Measurements from ENCODE around the gene DTNB. TPM values are rescaled to one million over a fixed set of nuclear protein-coding genes. Genes with fewer than 3 reads are reported as not detected.
A peak's percentile ranks its signal among the peaks of the same experiment; 100 is the strongest.

The DTNB gene
- total and polyA plus RNA-seq, 9 donors = 8.0 to 24.9 (median 17.5) TPM

DNA sequence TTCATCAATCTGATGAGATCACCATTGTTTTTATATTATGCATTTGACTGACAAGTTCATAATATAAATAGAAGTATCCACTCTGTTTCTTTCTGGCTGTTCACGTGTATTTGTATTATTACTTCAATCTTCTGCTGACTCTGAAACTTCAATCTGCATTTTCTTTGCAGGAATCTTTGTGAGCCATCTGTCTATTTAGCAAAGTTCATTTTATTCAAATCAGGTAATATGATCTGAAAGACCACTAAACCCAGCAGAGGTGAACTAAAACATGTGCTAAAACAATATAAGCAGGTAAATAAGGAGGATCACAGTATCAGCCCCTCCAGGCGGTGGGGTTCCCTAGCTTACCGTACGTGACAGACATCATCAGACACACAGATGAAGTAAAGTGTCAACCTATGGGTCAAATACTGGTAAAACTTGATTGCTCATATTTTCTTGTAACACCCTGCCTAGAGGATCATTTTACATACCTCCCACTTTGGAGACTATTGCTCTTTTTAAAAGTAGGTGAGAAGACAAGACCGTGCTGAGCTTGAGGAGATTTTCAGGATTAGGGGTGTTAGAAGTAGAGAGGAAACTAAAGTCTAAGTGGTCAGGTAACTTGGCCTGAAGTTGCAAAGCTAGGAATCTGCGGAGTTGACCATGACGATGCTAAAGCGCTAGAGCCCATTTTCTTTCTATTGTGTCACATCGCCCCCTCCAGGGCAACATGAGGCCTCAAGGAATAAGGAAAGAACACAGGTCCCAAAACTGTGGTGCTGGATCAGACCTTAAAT, 9.0 kb downstream of the DTNB start:
- Histone ChIP-seq H3K4me3 (no peak overlapping the region), H3K36me3 (no peaks in the 10 kb centered on the region), H3K9me3 (no peaks in the 10 kb centered on the region), H3K27ac (no peak overlapping the region), H3K4me1 (ENCODE audit: insufficient read depth) (peaks cover 5% of the 10 kb centered on the region), H3K27me3 (no peaks in the 10 kb centered on the region)
- DNase-seq = peak; percentile 56 to 72 (median 66)
- intact Hi-C loops (cut with DNase I) = loop anchor here in 2 of 4 donors (10.0 kb wide), 2 partner anchors 50 to 60 kb away; no protein-coding TSS in a partner anchor
- TF ChIP-seq, protein P1, sequence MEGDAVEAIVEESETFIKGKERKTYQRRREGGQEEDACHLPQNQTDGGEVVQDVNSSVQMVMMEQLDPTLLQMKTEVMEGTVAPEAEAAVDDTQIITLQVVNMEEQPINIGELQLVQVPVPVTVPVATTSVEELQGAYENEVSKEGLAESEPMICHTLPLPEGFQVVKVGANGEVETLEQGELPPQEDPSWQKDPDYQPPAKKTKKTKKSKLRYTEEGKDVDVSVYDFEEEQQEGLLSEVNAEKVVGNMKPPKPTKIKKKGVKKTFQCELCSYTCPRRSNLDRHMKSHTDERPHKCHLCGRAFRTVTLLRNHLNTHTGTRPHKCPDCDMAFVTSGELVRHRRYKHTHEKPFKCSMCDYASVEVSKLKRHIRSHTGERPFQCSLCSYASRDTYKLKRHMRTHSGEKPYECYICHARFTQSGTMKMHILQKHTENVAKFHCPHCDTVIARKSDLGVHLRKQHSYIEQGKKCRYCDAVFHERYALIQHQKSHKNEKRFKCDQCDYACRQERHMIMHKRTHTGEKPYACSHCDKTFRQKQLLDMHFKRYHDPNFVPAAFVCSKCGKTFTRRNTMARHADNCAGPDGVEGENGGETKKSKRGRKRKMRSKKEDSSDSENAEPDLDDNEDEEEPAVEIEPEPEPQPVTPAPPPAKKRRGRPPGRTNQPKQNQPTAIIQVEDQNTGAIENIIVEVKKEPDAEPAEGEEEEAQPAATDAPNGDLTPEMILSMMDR (IDR thresholded peaks at IDR 0.05) = peak; percentile 30 to 66 (median 47)
- TF ChIP-seq POLR2A (IDR thresholded peaks at IDR 0.05) = no peak
- 32 to 37% (median 35%) methylated on average over 9 of the region's 9 CpGs for WGBS, 3 donors

DNA sequence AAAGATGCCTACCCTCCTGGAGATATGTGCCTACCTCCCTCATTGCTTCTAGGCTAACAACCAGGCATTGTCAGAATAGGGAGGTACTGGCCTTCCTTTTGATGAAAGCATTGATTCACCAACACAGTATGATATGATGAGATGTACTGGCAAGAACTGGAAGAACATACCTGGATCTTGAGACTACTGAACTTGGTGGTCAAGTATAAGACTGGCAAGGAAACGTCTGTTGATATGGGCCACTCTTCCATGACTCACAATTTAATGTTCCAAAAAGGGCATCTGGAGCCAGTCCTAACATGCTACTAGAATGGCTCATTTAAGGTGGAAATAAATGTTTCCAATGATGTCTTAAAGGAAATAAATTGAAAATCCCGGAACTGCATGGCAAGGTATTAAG, 18.1 kb downstream of the DTNB start:
- Histone ChIP-seq H3K36me3 (no peaks in the 10 kb centered on the region), H3K4me1 (ENCODE audit: insufficient read depth) (no peaks in the 10 kb centered on the region), H3K4me3 (no peak overlapping the region), H3K27ac (no peak overlapping the region), H3K9me3 (no peaks in the 10 kb centered on the region), H3K27me3 (no peaks in the 10 kb centered on the region)
- intact Hi-C loops (cut with DNase I) = no loop called here
- no peak for DNase-seq
- TF ChIP-seq POLR2A (IDR thresholded peaks at IDR 0.05) (no peak), EP300 (IDR thresholded peaks at IDR 0.05) (no peak)
- TF ChIP-seq, protein P1 (IDR thresholded peaks at IDR 0.05) = no peak
- WGBS, 3 donors = 84 to 92% (median 88%) methylated on average over 2 of the region's 2 CpGs

DNA sequence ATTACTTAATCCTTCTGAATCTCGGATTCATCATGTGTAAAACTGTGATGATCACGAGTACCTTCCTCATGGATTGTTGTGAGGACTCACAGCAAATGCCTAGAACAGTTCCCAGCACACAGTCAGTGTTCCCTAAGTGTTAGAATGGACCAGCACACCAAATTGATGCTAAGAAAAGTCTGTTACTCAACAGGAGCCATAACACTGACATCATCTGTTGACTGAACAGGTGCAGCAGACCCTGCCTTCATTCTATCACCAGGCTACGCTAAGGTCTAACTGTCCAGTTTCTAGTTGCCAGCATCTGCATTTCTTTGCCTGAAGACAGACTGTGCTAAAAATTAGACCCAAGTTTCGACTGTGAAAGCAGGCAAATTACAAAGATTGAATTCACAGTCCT, 18.6 kb downstream of the DTNB start:
- Histone ChIP-seq H3K27ac (no peak overlapping the region), H3K36me3 (no peaks in the 10 kb centered on the region), H3K27me3 (no peaks in the 10 kb centered on the region), H3K4me1 (ENCODE audit: insufficient read depth) (no peaks in the 10 kb centered on the region), H3K9me3 (no peaks in the 10 kb centered on the region), H3K4me3 (no peak overlapping the region)
- TF ChIP-seq POLR2A (IDR thresholded peaks at IDR 0.05) (no peak), EP300 (IDR thresholded peaks at IDR 0.05) (no peak)
- TF ChIP-seq, protein P1 (IDR thresholded peaks at IDR 0.05) = no peak
- intact Hi-C loops (cut with DNase I) = no loop called here
- WGBS, 3 donors = 93 to 95% (median 95%) methylated on average over 4 of the region's 4 CpGs
- DNase-seq = no peak

DNA sequence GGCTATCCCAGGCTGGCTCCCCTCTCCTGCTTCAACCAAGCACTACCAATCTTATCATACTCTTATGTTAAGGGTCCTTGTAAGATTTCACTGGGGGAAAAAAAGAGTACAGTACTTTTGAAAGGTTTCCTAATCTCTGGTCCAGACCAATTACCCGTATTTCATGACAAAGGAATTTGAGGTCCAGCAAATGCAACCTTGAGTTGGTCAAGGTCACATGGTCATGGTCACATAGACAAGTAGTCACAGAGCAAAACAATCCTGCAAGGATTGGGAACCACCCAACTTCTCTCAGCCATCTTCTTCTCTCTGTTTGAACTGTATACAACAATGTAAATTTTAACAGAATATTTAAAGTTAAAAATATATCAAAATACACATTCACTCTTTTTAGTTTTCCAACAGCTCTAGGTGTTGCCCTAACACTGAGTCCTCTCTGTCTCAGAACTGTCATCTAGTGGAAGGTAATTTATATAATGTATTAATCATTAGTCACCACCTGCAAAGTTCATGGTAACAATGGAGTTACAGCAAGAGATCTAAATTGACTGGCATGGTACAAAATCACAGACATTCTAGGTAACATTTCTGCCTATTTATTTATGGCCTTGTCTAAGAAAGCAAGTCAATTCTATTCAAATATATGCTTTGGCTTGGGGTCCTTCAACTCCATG, 21.5 kb downstream of the DTNB start:
- H3K4me3 ChIP-seq = no peak overlapping the region
- H3K4me1 ChIP-seq (ENCODE audit: insufficient read depth) = no peaks in the 10 kb centered on the region
- H3K36me3 ChIP-seq = no peaks in the 10 kb centered on the region
- no peaks in the 10 kb centered on the region for H3K27me3 ChIP-seq
- TF ChIP-seq EP300 (IDR thresholded peaks at IDR 0.05) (no peak), POLR2A (IDR thresholded peaks at IDR 0.05) (no peak)
- TF ChIP-seq, protein P1 (IDR thresholded peaks at IDR 0.05) = no peak
- intact Hi-C loops (cut with DNase I) = no loop called here
- H3K9me3 ChIP-seq = no peaks in the 10 kb centered on the region
- 11 to 32% (median 17%) methylated on average over 1 of the region's 1 CpG for WGBS, 3 donors
- no peak overlapping the region for H3K27ac ChIP-seq
- DNase-seq = no peak

All from ovary (tissue), 9 donors.